SU-DHL-6 (cell line): ENCODE measurements around the gene CNNM1.

Experiments
- H2AFZ ChIP-seq: fragments of 200-600 bp; sonication (generic); 2 replicates; pipeline ENCODE4 v1.6.1; 2014; ENCODE audit warnings: low read depth, mild to moderate bottlenecking, moderate library complexity, mixed read lengths, antibody characterized with exemption, low read length; ENCODE audit not compliant: severe bottlenecking
- H3F3A ChIP-seq: fragments of 200-600 bp; shearing (Covaris generic); 2 replicates; pipeline ENCODE4 v1.6.0; 2016; ENCODE audit warnings: antibody characterized with exemption, mild to moderate bottlenecking; ENCODE audit not compliant: insufficient read depth
- H3K27ac ChIP-seq: fragments of 200-600 bp; sonication (generic); 2 replicates; pipeline ENCODE4 v1.5.1; 2016; ENCODE audit warnings: low read depth, mild to moderate bottlenecking, low read length, moderate library complexity, mixed read lengths
- H3K27me3 ChIP-seq: fragments of 200-600 bp; sonication (generic), shearing (Covaris generic); 2 replicates; pipeline ENCODE4 v1.6.0; 2014; ENCODE audit warnings: mild to moderate bottlenecking, low read length
- H3K36me3 ChIP-seq: fragments of 200-600 bp; sonication (generic); 2 replicates; pipeline ENCODE4 v1.6.1; 2014; ENCODE audit warnings: mild to moderate bottlenecking, low read length, mixed read lengths
- H3K4me2 ChIP-seq: fragments of 300-600, 200-600 bp; shearing (Covaris generic), sonication (generic); 2 replicates; pipeline ENCODE4 v1.6.0; 2014; ENCODE audit warnings: low read length, low read depth, mild to moderate bottlenecking; ENCODE audit not compliant: poor library complexity, severe bottlenecking
- H3K4me3 ChIP-seq: fragments of 200-600 bp; sonication (generic); 2 replicates; pipeline ENCODE4 v1.5.1; 2014; ENCODE audit warnings: antibody characterized with exemption, low read length, mild to moderate bottlenecking, mixed read lengths; ENCODE audit not compliant: insufficient read depth, poor library complexity, severe bottlenecking
- H3K79me2 ChIP-seq: fragments of 200-600 bp; sonication (generic); 2 replicates; pipeline ENCODE4 v1.6.1; 2014; ENCODE audit warnings: mild to moderate bottlenecking, low read length, moderate library complexity; ENCODE audit not compliant: insufficient read depth
- H3K9ac ChIP-seq: fragments of 200-600 bp; sonication (generic); 2 replicates; pipeline ENCODE4 v1.7.0; 2014; ENCODE audit warnings: mild to moderate bottlenecking, low read length
- H3K9me2 ChIP-seq: fragments of 200-600 bp; sonication (generic); replicated peaks from 2 replicates; pipeline ENCODE4 v1.6.1; 2014; ENCODE audit warnings: low read length; ENCODE audit not compliant: insufficient read depth
- H3K9me3 ChIP-seq: fragments of 200-600 bp; sonication (generic); 2 replicates; pipeline ENCODE4 v1.6.1; 2014; ENCODE audit warnings: low read length, mixed read lengths; ENCODE audit not compliant: insufficient read depth
- H4K20me1 ChIP-seq: fragments of 200-600 bp; sonication (generic); 2 replicates; pipeline ENCODE4 v1.6.1; 2014; ENCODE audit warnings: low read depth, mild to moderate bottlenecking, antibody characterized with exemption, low read length, moderate library complexity, mixed read lengths
- EZH2phosphoT487 ChIP-seq: fragments of 200-600 bp; sonication (generic), shearing (Covaris generic); conservative IDR thresholded peaks from 2 replicates; pipeline ENCODE4 v1.6.1; 2018; ENCODE audit warnings: mild to moderate bottlenecking, antibody characterized with exemption, low read length, moderate library complexity, mixed read lengths
- TF ChIP-seq, protein P1 (sequence below): fragments of 200-600 bp; sonication (generic); IDR thresholded peaks from one replicate; pipeline ENCODE4 v1.5.1; 2017; ENCODE audit warnings: antibody characterized with exemption, mild to moderate bottlenecking, low read length, moderate library complexity; ENCODE audit not compliant: insufficient read depth, poor library complexity, severe bottlenecking

CNNM1 gene

DNA sequence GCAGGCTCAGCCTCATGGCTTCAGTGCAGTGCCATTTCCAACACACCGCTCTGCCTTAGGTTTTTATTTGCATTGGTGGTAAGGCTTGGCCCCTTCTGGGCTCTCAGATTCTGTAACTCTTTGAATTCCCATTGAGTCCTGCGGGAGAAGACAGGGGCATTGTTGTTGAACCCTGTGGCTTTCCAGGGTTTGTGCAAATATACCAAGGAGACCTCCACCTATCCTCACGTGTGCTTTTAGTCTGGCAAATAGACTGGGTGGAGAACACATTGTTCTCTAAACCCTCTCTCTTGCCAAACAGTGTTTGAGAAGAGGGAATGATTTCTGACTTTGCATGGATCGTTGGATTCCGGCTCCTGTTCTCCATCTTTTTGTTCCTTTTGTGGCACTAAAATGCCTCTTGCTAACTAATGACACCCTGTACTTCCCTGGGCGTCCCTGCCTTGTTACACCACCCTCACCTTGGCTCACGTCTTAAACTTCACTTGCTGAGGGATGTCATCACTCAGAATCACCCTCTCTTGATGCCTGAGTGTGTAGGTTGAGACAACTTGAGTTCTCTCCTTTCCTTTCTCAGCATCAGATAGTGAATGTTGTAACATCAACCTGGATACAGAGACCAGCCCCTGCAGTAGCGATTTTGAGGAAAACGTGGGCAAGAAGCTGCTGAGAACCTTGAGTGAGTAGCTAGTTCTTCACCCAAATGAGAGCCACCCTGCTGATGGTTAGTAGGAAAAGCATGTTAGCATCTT lies 60.7 kb downstream of the CNNM1 start:
- Histone ChIP-seq H3K9me2 (no peaks in the 10 kb centered on the region), H3K4me2 (no peak overlapping the region), H3K9ac (no peak overlapping the region), H3K27me3 (no peaks in the 10 kb centered on the region), H3K4me3 (no peak overlapping the region), H2AFZ (no peak overlapping the region), H4K20me1 (no peaks in the 10 kb centered on the region), H3K9me3 (no peaks in the 10 kb centered on the region), H3F3A (no peaks in the 10 kb centered on the region), H3K27ac (no peak overlapping the region), H3K79me2 (no peaks in the 10 kb centered on the region), H3K36me3 (no peaks in the 10 kb centered on the region)
- TF ChIP-seq, protein P1, sequence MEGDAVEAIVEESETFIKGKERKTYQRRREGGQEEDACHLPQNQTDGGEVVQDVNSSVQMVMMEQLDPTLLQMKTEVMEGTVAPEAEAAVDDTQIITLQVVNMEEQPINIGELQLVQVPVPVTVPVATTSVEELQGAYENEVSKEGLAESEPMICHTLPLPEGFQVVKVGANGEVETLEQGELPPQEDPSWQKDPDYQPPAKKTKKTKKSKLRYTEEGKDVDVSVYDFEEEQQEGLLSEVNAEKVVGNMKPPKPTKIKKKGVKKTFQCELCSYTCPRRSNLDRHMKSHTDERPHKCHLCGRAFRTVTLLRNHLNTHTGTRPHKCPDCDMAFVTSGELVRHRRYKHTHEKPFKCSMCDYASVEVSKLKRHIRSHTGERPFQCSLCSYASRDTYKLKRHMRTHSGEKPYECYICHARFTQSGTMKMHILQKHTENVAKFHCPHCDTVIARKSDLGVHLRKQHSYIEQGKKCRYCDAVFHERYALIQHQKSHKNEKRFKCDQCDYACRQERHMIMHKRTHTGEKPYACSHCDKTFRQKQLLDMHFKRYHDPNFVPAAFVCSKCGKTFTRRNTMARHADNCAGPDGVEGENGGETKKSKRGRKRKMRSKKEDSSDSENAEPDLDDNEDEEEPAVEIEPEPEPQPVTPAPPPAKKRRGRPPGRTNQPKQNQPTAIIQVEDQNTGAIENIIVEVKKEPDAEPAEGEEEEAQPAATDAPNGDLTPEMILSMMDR = no peak
- no peak for TF ChIP-seq EZH2phosphoT487

DNA sequence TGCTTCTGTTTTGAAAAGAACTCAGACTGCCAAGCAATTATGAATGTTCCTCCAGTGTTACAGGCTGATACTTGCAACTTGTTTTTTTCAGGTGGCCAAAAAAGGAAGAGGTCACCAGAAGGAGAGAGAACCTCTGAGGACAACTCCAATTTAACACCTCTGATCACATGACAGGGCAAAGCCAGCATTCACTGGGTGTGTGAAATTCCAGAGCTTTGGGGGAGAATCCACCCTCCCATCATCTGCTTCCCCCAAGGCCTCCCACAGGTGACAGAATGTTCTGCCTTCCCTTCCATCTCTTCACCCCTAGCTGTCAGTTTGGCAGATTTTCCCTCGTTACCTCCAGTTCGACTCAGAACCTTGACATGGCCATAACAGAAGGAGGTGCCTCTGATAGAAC lies 62.2 kb downstream of the CNNM1 start:
- Histone ChIP-seq H3K27ac (no peak overlapping the region), H3F3A (no peaks in the 10 kb centered on the region), H3K27me3 (no peaks in the 10 kb centered on the region), H3K4me3 (no peak overlapping the region), H3K9me2 (no peaks in the 10 kb centered on the region), H3K79me2 (no peaks in the 10 kb centered on the region), H3K9me3 (no peaks in the 10 kb centered on the region), H3K36me3 (no peaks in the 10 kb centered on the region), H3K4me2 (no peak overlapping the region), H2AFZ (no peak overlapping the region), H3K9ac (no peak overlapping the region), H4K20me1 (no peaks in the 10 kb centered on the region)
- TF ChIP-seq, protein P1 = no peak
- no peak for TF ChIP-seq EZH2phosphoT487

DNA sequence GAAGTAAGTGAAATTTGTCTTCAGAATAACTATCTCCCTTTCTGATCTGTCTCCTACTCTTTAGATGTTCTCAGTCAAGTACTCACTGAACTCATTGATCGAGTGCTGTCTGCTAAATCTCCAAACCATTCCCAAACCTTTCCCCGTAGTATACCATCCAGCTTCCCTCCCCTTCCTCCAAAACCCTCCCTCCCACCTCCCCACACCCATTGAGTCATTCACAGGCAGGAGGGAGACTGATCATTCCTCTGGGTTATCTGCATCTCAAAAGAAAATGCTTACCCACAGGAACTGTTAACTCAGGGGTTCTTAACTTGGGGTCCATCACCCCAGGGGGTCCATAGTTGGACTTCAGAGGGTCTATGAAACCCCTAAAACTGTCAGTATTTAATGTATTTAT lies 63.9 kb downstream of the CNNM1 start:
- no peaks in the 10 kb centered on the region for H4K20me1 ChIP-seq
- H3K36me3 ChIP-seq = no peaks in the 10 kb centered on the region
- H3K9me3 ChIP-seq = no peaks in the 10 kb centered on the region
- H3K9ac ChIP-seq = no peak overlapping the region
- no peaks in the 10 kb centered on the region for H3F3A ChIP-seq
- no peak overlapping the region for H3K4me2 ChIP-seq
- TF ChIP-seq, protein P1 = no peak
- no peak for TF ChIP-seq EZH2phosphoT487
- no peaks in the 10 kb centered on the region for H3K9me2 ChIP-seq
- no peaks in the 10 kb centered on the region for H3K27me3 ChIP-seq
- H3K27ac ChIP-seq = no peak overlapping the region
- H3K4me3 ChIP-seq = no peak overlapping the region
- no peak overlapping the region for H2AFZ ChIP-seq
- H3K79me2 ChIP-seq = no peaks in the 10 kb centered on the region
